ENCODE data around the gene SPATS2.

Gene SPATS2

DNA sequence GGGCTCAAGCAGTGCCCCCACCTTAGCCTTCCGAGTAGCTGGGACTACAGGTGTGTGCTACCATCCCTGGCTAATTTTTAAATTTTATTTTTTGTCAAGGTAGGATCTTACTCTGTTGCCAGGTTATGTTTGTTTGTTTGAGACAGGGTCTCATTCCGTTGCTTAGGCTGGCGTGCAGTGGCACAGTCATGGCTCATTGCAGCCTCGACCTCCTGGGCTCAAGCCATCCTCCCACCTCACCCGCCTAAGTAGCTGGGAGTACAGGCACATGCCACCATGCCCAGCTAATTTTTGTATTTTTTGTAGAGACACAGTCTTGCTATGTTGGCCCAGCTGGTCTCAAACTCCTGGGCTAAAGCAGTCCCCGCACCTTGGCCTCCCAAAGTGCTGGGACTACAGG lies 88.2 kb downstream of the SPATS2 start:
- Histone ChIP-seq H3K9me3 (ENCODE audit: insufficient read depth, low read depth, low read length) (no peaks in the 10 kb centered on the region), H3K36me3 (ENCODE audit: insufficient read depth, low read depth, low read length) (no peaks in the 10 kb centered on the region), H3K27me3 (ENCODE audit: insufficient read depth, low read length) (no peaks in the 10 kb centered on the region), H3K4me3 (ENCODE audit: low read length) (no peak overlapping the region), H3K4me1 (ENCODE audit: insufficient read depth, low read length) (no peaks in the 10 kb centered on the region), H3K27ac (ENCODE audit: low read length) (no peak overlapping the region), H3K9ac (ENCODE audit: low read depth, low read length) (no peak overlapping the region)

DNA sequence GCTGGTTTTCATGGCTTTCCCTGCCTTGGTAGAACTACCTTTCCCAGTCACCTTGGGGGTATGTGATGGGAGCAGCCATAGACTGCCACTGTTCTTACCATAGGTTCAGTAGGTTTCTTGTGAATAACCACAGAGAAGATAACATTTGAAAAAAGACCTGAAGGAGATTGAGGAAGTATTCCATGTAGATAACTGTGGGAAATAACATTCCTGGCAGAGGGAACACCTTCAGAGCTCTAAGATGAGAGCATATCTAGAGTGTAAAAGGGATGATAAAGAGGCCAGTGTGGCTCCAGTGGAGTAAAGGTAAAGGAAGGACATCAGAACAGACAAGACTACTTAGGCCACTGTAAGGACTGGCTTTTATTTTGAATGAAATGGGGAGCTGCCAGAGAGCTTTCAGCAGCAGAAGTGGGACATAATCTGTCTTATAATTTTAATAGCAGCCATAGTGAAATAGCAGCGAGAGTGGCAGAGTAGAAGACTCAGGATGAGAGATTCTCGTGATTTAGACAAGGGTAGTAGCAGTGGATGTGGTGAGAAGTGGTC lies 88.9 kb downstream of the SPATS2 start:
- H3K27me3 ChIP-seq (ENCODE audit: insufficient read depth, low read length): no peaks in the 10 kb centered on the region
- H3K9ac ChIP-seq (ENCODE audit: low read depth, low read length): no peak overlapping the region
- no peak overlapping the region for H3K27ac ChIP-seq (ENCODE audit: low read length)
- no peaks in the 10 kb centered on the region for H3K4me1 ChIP-seq (ENCODE audit: insufficient read depth, low read length)
- no peaks in the 10 kb centered on the region for H3K9me3 ChIP-seq (ENCODE audit: insufficient read depth, low read depth, low read length)
- H3K36me3 ChIP-seq (ENCODE audit: insufficient read depth, low read depth, low read length): no peaks in the 10 kb centered on the region
- no peak overlapping the region for H3K4me3 ChIP-seq (ENCODE audit: low read length)

DNA sequence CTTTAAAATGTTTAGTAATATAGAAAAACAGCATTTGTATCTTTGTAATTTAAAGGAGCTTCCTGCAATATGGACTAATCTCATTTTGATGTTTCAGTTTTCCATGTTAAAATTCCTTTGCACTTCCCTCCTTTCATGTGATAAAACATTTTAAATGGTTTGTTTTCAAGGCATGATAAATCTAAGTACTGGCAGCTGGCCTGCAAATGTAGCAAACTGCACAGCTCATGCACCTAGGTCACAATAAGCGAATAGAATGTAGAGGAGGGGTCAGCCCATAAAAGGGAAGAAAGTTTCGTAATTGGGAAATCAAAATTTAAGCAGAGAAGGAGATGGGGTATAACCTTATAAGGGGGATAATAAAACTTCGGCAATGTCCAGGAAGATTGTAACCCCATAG lies 91.6 kb downstream of the SPATS2 start:
- Histone ChIP-seq H3K27ac (ENCODE audit: low read length) (no peak overlapping the region), H3K4me3 (ENCODE audit: low read length) (no peak overlapping the region), H3K27me3 (ENCODE audit: insufficient read depth, low read length) (no peaks in the 10 kb centered on the region), H3K9me3 (ENCODE audit: insufficient read depth, low read depth, low read length) (no peaks in the 10 kb centered on the region), H3K4me1 (ENCODE audit: insufficient read depth, low read length) (no peaks in the 10 kb centered on the region), H3K36me3 (ENCODE audit: insufficient read depth, low read depth, low read length) (no peaks in the 10 kb centered on the region), H3K9ac (ENCODE audit: low read depth, low read length) (no peak overlapping the region)

DNA sequence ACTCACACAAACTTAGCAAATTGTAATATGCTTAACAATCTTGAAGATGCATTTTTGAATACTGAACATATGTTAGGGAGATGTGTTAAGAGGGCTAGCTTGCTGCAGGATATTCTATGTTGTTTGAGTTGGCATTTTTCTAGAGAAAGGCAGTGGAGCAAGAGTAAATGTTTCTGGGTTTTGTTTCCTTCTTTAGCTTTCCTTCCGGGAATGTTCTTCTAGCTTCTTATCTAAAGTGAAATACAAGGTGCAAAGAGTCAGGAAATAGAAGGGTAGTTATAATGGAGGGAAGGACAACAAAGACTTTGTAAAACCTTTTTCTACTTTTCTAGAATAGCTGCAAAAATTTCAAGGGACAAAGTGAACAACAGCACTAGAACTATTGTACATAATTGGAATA lies 94.0 kb downstream of the SPATS2 start:
- Histone ChIP-seq H3K9me3 (ENCODE audit: insufficient read depth, low read depth, low read length) (no peaks in the 10 kb centered on the region), H3K4me3 (ENCODE audit: low read length) (no peak overlapping the region), H3K9ac (ENCODE audit: low read depth, low read length) (no peak overlapping the region), H3K27ac (ENCODE audit: low read length) (no peak overlapping the region), H3K27me3 (ENCODE audit: insufficient read depth, low read length) (no peaks in the 10 kb centered on the region), H3K36me3 (ENCODE audit: insufficient read depth, low read depth, low read length) (no peaks in the 10 kb centered on the region), H3K4me1 (ENCODE audit: insufficient read depth, low read length) (no peaks in the 10 kb centered on the region)

DNA sequence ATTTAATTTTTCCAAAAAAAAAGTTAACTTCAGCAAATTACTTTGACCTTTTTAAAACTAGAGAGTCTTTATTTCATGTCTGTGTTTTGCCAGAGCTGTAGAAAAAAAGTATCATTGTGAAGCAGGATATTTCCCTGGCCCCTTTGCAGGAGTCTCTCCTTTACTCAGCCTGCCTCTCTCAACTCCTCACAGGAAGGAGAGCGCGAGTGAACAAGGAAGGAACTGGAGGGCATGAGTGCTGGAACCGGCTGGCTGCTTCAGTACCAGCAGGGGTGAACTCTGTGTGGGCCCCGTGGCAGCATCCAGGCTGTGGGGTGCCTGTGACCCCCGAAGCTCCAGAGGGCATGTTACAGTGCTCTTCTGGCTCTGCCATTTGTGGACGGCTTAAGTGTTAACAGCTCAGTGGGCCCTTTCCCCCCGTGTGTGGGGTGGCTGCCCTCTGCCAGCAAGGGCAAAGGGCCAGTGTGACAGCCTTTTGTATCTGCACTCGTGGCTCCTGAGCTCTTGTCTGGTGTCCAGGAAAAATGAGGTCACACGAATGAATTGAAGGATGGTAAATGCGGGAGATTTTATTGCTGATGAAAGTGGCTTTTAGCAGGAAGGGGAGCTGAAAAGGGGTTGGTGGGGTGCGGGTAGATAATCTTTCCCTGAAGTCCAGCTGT lies 95.0 kb downstream of the SPATS2 start:
- no peak overlapping the region for H3K9ac ChIP-seq (ENCODE audit: low read depth, low read length)
- no peaks in the 10 kb centered on the region for H3K4me1 ChIP-seq (ENCODE audit: insufficient read depth, low read length)
- no peak overlapping the region for H3K27ac ChIP-seq (ENCODE audit: low read length)
- no peaks in the 10 kb centered on the region for H3K9me3 ChIP-seq (ENCODE audit: insufficient read depth, low read depth, low read length)
- H3K27me3 ChIP-seq (ENCODE audit: insufficient read depth, low read length): no peaks in the 10 kb centered on the region
- no peak overlapping the region for H3K4me3 ChIP-seq (ENCODE audit: low read length)
- no peaks in the 10 kb centered on the region for H3K36me3 ChIP-seq (ENCODE audit: insufficient read depth, low read depth, low read length)

DNA sequence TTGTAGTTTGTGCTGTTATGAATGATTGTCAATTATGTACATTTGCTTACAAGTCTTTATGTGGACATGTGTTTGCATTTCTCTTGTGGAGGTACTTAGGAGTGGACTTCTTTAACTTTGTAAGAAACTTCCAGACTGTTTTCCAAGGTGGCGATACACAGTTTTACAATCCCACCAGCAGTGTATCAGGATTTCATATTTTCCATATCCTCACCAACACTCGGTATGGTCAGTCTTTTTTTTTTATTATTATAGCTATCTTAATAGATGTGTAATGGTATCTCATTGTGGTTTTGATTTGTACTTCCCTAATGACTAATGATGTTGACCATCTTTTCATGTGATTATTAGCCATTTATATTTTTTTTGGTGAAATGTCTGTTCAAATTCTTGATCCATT lies 97.9 kb downstream of the SPATS2 start:
- H3K4me1 ChIP-seq (ENCODE audit: insufficient read depth, low read length): no peaks in the 10 kb centered on the region
- no peak overlapping the region for H3K27ac ChIP-seq (ENCODE audit: low read length)
- no peaks in the 10 kb centered on the region for H3K27me3 ChIP-seq (ENCODE audit: insufficient read depth, low read length)
- H3K9me3 ChIP-seq (ENCODE audit: insufficient read depth, low read depth, low read length): no peaks in the 10 kb centered on the region
- H3K9ac ChIP-seq (ENCODE audit: low read depth, low read length): no peak overlapping the region
- no peaks in the 10 kb centered on the region for H3K36me3 ChIP-seq (ENCODE audit: insufficient read depth, low read depth, low read length)
- H3K4me3 ChIP-seq (ENCODE audit: low read length): no peak overlapping the region

DNA sequence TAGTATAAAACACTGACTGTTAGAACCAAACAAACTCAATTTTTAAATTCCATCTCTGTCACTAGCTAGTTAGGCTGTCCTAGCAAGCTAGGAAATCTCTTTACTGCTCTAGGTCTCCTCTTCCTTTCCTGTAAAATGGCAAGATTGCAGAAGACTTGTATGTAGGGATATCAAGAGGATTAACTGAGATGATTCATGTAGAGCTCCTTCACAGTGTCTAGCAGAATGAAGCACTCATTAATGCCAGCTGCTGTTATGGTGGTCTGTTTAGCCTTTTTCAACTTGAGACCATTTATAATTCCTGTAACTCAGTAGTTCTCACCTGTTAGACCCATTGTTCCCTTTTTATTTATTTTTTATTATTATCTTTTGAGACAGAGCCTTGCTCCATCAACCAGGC lies 103.7 kb downstream of the SPATS2 start:
- H3K27me3 ChIP-seq (ENCODE audit: insufficient read depth, low read length): no peaks in the 10 kb centered on the region
- no peak overlapping the region for H3K9ac ChIP-seq (ENCODE audit: low read depth, low read length)
- no peaks in the 10 kb centered on the region for H3K9me3 ChIP-seq (ENCODE audit: insufficient read depth, low read depth, low read length)
- peaks cover 2% of the 10 kb centered on the region; the same call in 1 of the 2 replicates for H3K4me1 ChIP-seq (ENCODE audit: insufficient read depth, low read length)
- no peaks in the 10 kb centered on the region for H3K36me3 ChIP-seq (ENCODE audit: insufficient read depth, low read depth, low read length)
- no peak overlapping the region for H3K4me3 ChIP-seq (ENCODE audit: low read length)
- H3K27ac ChIP-seq (ENCODE audit: low read length): no peak overlapping the region

DNA sequence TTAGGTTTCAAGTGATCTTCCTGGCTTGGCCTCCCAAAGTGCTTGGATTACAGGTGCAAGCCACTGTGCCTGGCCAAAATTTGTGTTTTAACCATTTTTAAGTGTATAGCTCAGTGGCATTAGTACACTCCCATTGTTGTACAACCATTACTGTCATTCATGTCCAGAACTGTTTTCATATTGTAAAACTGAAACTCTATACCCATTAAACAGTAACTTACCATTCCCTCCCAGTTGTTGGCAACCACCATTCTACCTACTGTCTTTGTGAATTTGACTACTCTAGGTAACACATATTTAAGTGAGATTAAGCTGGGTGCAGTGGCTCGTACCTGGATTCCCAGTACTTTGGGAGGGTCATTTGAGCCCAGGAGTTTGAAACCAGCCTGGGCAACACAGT lies 104.3 kb downstream of the SPATS2 start:
- peaks cover 5% of the 10 kb centered on the region; the same call in 1 of the 2 replicates for H3K4me1 ChIP-seq (ENCODE audit: insufficient read depth, low read length)
- no peak overlapping the region for H3K27ac ChIP-seq (ENCODE audit: low read length)
- no peaks in the 10 kb centered on the region for H3K36me3 ChIP-seq (ENCODE audit: insufficient read depth, low read depth, low read length)
- no peak overlapping the region for H3K4me3 ChIP-seq (ENCODE audit: low read length)
- no peak overlapping the region for H3K9ac ChIP-seq (ENCODE audit: low read depth, low read length)
- no peaks in the 10 kb centered on the region for H3K27me3 ChIP-seq (ENCODE audit: insufficient read depth, low read length)
- H3K9me3 ChIP-seq (ENCODE audit: insufficient read depth, low read depth, low read length): no peaks in the 10 kb centered on the region

DNA sequence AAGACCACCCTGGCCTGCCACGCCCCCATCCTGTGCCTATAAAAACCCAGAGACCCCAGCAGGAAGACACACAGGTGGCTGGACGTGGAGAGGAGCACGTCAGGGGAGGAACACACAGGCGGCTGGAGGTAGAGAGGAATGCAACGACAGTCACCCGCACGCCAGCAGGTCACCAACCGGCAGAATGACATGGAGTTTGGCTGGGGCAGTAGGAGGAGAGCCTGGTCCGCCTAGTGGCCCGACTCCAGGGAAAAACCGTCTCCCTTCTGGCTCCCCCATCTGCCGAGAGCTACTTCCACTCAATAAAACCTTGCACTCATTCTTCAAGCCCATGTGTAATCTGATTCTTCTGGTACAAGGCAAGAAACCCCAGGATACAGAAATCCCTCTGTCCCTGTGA lies 108.8 kb downstream of the SPATS2 start:
- H3K27ac ChIP-seq (ENCODE audit: low read length): no peak overlapping the region
- H3K9ac ChIP-seq (ENCODE audit: low read depth, low read length): no peak overlapping the region
- no peak overlapping the region for H3K4me3 ChIP-seq (ENCODE audit: low read length)

DNA sequence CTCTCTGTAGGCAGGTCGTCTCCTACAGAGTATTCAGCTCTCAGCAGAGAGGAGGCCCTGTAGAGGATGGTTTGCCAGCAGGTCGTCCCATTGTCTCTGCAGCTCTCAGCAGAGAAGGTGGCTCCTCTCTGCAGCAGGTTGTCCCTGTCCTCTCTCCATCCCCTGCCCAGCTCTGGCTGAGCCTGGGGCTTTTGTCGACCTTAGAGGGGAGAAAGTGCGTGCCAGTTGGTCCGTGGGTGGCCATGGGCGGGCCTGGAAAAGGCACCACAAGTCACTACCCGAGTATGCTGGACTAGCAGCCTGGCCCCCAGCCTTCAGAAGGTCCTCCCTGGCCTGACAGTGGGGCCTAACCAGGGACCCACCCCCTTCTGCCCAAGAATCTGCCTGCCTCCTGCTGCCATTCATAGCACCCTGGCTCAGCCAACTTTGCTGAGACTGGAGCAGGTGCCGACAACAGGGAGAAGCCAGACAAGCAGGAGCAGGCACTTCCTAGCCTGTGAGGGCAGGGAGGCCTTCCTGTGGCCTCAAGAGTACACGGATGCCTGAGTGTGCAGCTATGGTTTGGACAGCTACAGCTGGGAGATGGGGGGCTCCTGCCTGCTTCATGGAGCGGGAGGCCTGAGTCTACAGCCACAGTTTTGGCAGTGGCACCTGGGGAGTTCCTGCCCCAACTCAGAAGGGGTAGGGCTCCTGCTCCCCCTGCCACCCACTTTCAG lies 111.8 kb downstream of the SPATS2 start:
- Histone ChIP-seq H3K4me3 (ENCODE audit: low read length) (no peak overlapping the region), H3K27me3 (ENCODE audit: insufficient read depth, low read length) (no peaks in the 10 kb centered on the region), H3K9ac (ENCODE audit: low read depth, low read length) (no peak overlapping the region), H3K9me3 (ENCODE audit: insufficient read depth, low read depth, low read length) (no peaks in the 10 kb centered on the region), H3K4me1 (ENCODE audit: insufficient read depth, low read length) (peaks cover 32% of the 10 kb centered on the region), H3K27ac (ENCODE audit: low read length) (no peak overlapping the region), H3K36me3 (ENCODE audit: insufficient read depth, low read depth, low read length) (no peaks in the 10 kb centered on the region)

More for the DNA sequence above, 108.8 kb downstream of the SPATS2 start:
- H3K27me3 ChIP-seq (ENCODE audit: insufficient read depth, low read length): no peaks in the 10 kb centered on the region
- no peaks in the 10 kb centered on the region for H3K36me3 ChIP-seq (ENCODE audit: insufficient read depth, low read depth, low read length)
- peaks cover 9% of the 10 kb centered on the region; the same call in 1 of the 2 replicates for H3K4me1 ChIP-seq (ENCODE audit: insufficient read depth, low read length)
- no peaks in the 10 kb centered on the region for H3K9me3 ChIP-seq (ENCODE audit: insufficient read depth, low read depth, low read length)

DNA sequence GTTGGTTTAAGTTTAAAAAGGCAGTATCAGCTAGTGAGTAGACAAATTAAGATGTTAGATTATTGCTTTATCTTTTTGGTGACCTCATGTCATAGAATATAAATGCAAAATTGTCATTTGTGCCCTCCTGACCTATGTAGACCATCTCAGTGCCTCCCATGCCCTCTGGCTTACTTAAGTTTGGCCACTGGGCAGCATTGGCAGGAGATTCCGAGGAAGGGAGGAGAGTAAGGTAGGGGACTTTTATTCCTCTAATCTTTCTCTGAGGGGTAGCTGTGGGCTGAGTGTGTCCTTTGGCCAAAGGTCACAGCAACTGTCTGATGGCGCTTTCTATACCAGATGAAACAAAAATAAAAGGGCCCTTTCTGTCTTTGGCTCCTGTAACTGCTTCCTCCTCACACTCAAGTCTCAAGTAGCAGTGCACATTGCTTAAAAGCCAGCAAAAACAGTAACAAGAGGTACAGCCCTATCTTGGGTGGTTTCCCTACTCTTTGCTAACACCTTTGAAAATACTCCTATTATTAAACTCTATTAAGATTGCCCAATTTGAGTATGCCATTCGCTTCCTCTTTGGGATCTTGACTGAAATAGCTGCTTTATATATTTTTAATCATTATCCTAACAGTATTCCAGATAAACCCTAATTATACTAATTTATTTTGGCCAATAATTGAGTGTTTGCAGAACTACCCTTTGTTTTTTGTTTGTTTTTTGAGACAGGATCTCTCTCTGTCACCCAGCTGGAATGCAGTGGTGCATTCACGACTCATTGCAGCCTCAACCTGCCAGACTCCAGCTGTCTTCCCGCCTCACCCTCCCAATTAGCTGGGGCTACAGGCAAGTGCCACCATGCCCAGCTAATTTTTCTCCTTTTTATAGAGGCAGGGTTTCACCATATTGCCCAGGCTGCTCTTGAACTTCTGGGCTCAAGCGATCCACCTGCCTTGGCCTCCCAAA lies 115.1 kb downstream of the SPATS2 start:
- no peaks in the 10 kb centered on the region for H3K9me3 ChIP-seq (ENCODE audit: insufficient read depth, low read depth, low read length)
- H3K4me1 ChIP-seq (ENCODE audit: insufficient read depth, low read length): peaks cover 30% of the 10 kb centered on the region
- no peaks in the 10 kb centered on the region for H3K36me3 ChIP-seq (ENCODE audit: insufficient read depth, low read depth, low read length)
- H3K27me3 ChIP-seq (ENCODE audit: insufficient read depth, low read length): no peaks in the 10 kb centered on the region
- peak overlapping the region; percentile 17 for H3K27ac ChIP-seq (ENCODE audit: low read length)
- H3K4me3 ChIP-seq (ENCODE audit: low read length): no peak overlapping the region
- peak overlapping the region; percentile 38; the same call in 1 of the 2 replicates for H3K9ac ChIP-seq (ENCODE audit: low read depth, low read length)
